Left ventricle myocardium inferior (tissue), 1 donor: ENCODE measurements around the gene ZFY. TPM values are rescaled to one million over a fixed set of nuclear protein-coding genes. Genes with fewer than 3 reads are reported as not detected.

ENCODE experiments used
- DNase-seq: peaks from one replicate; pipeline ENCODE4 v3.0.0-alpha.2; 2020
- H3K27ac ChIP-seq: fragments of 200-600 bp; replicated peaks from 2 replicates; pipeline ENCODE4 v1.8.0; 2021
- H3K27me3 ChIP-seq: fragments of 200-600 bp; 2 replicates; pipeline ENCODE4 v1.8.0; 2021; ENCODE audit warnings: low read depth
- H3K36me3 ChIP-seq: fragments of 200-600 bp; 2 replicates; pipeline ENCODE4 v1.8.0; 2021
- H3K4me1 ChIP-seq: fragments of 200-600 bp; 2 replicates; pipeline ENCODE4 v1.8.0; 2021
- H3K4me3 ChIP-seq: fragments of 200-600 bp; 2 replicates; pipeline ENCODE4 v1.8.0; 2021; ENCODE audit warnings: mild to moderate bottlenecking, moderate library complexity
- H3K9me3 ChIP-seq: fragments of 200-600 bp; replicated peaks from 2 replicates; pipeline ENCODE4 v1.8.0; 2021
- CTCF ChIP-seq: fragments of 200-600 bp; IDR thresholded peaks from 2 replicates; pipeline ENCODE4 v1.8.0; 2021; ENCODE audit warnings: antibody characterized with exemption, mild to moderate bottlenecking, borderline replicate concordance
- intact Hi-C: fragments of 100-400 bp; cut with micrococcal nuclease; formaldehyde crosslinking; loops from one replicate; pipeline ENCODE4 v1.11.0; 2022
- total RNA-seq: library from RNA; stranded (reverse); fragmentation: NEBNext Ultra II Directional; extraction: Animal tissue kit (Norgen Biotek cat#: 25700); gene quantifications from one replicate; pipeline ENCODE4 v1.2.1, GENCODE V29; 2021
- donor health status: DM: no; HTN: yes; CAD: no; lungs with severe emphysema.

Gene ZFY
- total RNA-seq, 1 donor from 2014 or later: 10.7 TPM

DNA sequence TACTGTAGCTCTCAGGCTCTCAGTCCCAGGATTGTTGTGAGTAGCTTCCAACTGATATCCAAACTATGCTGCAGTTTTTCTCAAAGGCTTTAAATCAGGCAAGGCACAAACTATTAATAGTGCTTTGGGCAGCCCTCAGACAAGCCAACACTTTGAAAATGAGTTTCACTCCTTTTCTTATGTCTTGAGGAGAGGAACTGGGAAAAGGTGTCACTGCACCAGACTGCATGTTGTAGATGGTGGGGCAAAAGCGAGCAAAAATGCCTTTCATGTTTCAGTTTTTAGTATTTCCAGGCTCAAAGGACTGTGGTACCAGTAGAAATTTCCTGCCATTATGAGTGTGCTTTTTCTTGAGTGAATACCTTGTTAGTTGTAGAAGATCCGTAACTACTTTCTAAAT lies 39.1 kb upstream of the ZFY start:
- Histone ChIP-seq H3K9me3 (no peaks in the 10 kb centered on the region), H3K4me3 (no peak overlapping the region), H3K27me3 (no peaks in the 10 kb centered on the region), H3K4me1 (no peaks in the 10 kb centered on the region), H3K27ac (no peak overlapping the region), H3K36me3 (no peaks in the 10 kb centered on the region)
- no peak for TF ChIP-seq CTCF
- intact Hi-C loops: no loop called here
- DNase-seq: no peak

- Histone ChIP-seq H3K36me3 (no peaks in the 10 kb centered on the region), H3K4me3 (no peak overlapping the region), H3K27ac (no peak overlapping the region), H3K9me3 (no peaks in the 10 kb centered on the region), H3K27me3 (no peaks in the 10 kb centered on the region), H3K4me1 (no peaks in the 10 kb centered on the region)
- no peak for TF ChIP-seq CTCF
- DNase-seq: no peak
- intact Hi-C loops: no loop called here
Observed at GRCh38 chrY:2907356-2907755, 27.8 kb upstream of the ZFY start.

GRCh38 chrY:2913066-2913815 lies 21.9 kb upstream of the ZFY start:
- Histone ChIP-seq H3K4me3 (no peak overlapping the region), H3K27ac (no peak overlapping the region), H3K9me3 (no peaks in the 10 kb centered on the region), H3K36me3 (no peaks in the 10 kb centered on the region), H3K4me1 (no peaks in the 10 kb centered on the region), H3K27me3 (no peaks in the 10 kb centered on the region)
- TF ChIP-seq CTCF: peak; percentile 31
- intact Hi-C loops: no loop called here
- DNase-seq: no peak

GRCh38 chrY:2934078-2934477 lies 1.1 kb upstream of the ZFY start:
- Histone ChIP-seq H3K4me3 (peak overlapping the region; percentile 77), H3K27me3 (no peaks in the 10 kb centered on the region), H3K4me1 (peaks cover 21% of the 10 kb centered on the region), H3K9me3 (no peaks in the 10 kb centered on the region), H3K27ac (peak overlapping the region; percentile 99), H3K36me3 (no peaks in the 10 kb centered on the region)
- TF ChIP-seq CTCF: no peak
- no peak for DNase-seq
- intact Hi-C loops: no loop called here

GRCh38 chrY:2935716-2936435 lies 695 bp downstream of the ZFY start:
- no peaks in the 10 kb centered on the region for H3K27me3 ChIP-seq
- H3K4me3 ChIP-seq: peak overlapping the region; percentile 77
- H3K4me1 ChIP-seq: peaks cover 36% of the 10 kb centered on the region
- no peaks in the 10 kb centered on the region for H3K36me3 ChIP-seq
- intact Hi-C loops: no loop called here
- peak overlapping the region; percentile 99 for H3K27ac ChIP-seq
- TF ChIP-seq CTCF: peak; percentile 79
- H3K9me3 ChIP-seq: no peaks in the 10 kb centered on the region
- peak; percentile 88 for DNase-seq
